CD4-positive, alpha-beta T cell treated with Interleukin-17A for 4 hours (primary cell): ENCODE results near the gene KIFAP3.
"Not testable (repeated sequence)": the region's sequence is repeated elsewhere in the genome, so short reads cannot be mapped to it uniquely, and the experiment has no call there.

ENCODE experiments used
- DNase-seq: peaks from one replicate; pipeline ENCODE4 v3.0.0-alpha.2; 2020; ENCODE audit warnings: mixed read lengths

Gene KIFAP3

DNA sequence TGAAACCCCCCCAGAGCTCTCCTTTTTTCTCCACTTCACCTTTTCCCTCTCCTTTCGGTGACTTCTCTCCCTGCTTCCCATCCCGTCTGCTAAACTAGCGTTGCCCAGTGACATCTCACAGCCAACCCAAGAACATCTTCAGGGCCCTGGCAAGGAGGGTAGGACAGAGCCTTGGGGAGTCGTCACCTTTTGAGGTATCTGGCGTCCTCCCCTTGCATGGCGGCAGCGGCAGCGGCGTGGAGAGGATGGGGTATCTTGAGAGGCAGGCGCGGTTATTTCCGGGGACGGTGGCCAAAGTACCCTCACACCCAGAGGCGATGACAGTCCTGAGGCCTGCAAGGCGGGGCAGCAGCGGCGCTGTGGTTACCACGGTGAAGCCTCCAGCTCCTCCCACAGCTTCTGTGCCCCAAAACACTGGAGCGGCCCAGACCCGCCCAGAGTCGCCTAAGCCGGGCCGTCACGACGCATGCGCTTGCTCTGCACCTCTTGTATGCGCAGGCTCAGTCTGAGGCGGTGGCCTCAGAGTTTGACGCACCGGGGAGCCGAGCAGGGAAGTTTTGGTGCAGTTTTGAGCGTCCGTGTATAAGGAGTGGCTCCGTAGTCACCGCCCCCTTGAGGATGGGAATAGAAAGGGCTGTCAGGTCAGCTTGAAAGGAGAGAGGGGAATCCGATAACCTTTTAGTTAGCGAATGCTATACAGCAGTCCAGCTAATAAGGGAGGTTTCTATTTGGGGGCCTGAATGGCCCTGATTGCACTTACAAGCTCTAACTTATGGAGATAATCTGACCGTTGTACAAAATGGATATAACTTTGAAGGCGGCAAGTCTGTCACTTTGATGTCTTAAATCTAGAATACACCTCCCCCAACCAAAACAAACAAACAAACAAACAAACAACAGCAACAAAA lies at the start of gene KIFAP3:
Gene KIFAP3, minus strand, starts transcription at position 446 of the 908 bp plus-strand sequence. Its CDS starts 228 bp downstream, at position 218.
- peak; percentile 96 for DNase-seq

- DNase-seq, result no peak
Measured at GRCh38 chr1:170122366-170122765, 47.9 kb upstream of the KIFAP3 start.

GRCh38 chr1:170114906-170115305 lies 40.4 kb upstream of the KIFAP3 start:
- no peak for DNase-seq

- DNase-seq, result not testable (repeated sequence)
Measured at GRCh38 chr1:170113140-170113539, 38.6 kb upstream of the KIFAP3 start.

DNA sequence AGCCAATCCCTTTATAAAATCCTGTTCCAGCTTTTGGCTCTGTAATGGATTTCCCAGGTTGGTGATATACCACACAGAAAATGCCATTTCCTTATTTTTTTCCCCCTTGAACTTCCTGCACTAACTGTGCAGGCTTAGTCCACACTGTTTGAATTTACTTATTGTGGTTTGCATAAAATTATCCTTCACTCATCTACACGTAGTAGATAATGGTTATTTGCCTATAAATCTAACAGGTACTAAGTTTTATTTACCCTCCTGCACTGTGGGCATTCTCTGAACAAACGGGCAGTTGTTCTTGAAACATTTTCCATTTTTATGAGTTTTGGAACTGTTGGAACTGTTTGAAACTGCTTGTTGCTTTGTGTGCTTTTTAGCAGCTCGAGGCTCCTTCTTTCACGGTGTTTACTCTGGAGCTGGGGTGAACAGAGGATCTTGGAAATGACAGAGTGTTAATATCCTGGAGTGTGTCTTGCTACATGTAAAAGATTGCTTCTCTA lies 23.0 kb upstream of the KIFAP3 start:
- DNase-seq, result no peak

DNA sequence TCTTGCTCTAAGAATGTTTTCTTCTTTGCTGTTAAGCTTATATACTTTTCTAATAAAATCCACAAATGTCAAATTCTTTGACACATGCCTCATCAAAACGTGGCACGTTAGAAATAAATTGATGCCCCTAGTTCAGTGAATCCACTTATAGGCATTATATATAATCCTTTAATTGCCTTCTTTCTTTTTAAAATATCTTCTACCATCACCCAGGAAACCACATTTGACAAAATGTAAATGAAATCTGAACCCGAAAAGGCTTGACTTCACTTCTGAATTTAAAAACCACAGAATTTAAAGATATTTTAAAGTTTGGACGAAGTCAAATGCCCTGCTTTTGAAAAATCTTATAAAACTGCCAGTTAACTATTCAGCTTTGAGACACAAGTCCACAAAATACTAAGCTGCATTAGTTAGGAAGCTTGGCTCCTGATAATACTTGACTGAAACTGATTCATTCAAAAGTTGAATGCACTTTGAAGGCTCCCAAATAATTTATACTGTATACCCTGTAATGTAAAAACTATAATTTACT lies 22.4 kb upstream of the KIFAP3 start:
- DNase-seq, result no peak

GRCh38 chr1:170095976-170096748 lies 21.7 kb upstream of the KIFAP3 start:
- DNase-seq, result no peak

DNA sequence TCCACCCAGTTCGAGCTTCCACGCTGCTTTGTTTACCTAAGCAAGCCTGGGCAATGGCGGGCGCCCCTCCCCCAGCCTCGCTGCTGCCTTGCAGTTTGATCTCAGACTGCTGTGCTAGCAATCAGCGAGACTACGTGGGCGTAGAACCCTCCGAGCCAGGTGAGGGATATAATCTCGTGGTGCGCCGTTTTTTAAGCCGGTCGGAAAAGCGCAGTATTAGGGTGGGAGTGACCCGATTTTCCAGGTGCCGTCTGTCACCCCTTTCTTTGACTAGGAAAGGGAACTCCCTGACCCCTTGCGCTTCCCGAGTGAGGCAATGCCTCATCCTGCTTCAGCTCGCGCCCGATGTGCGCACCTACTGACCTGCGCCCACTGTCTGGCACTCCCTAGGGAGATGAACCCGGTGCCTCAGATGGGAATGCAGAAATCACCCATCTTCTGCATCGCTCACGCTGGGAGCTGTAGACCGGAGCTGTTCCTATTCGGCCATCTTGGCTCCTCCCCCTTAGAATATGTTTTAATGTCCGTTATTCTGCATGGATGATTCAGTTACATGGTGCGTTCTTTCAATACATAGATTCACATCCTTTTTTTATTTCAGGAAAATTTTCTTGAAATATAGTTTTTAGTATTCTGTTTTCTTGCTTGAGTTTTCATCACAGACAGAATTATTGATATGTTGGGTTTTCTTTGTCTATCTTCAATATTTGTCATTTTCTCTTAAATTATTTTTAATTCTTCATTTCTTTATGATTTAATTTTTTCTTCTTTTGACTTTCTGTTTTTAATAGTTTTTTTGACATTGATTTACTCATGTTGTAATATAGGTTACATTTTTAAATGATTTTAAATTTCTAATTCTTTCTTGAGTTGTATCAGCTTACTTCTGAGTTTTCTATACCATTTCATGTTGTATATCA lies 20.5 kb upstream of the KIFAP3 start:
- DNase-seq, result not testable (repeated sequence)

DNA sequence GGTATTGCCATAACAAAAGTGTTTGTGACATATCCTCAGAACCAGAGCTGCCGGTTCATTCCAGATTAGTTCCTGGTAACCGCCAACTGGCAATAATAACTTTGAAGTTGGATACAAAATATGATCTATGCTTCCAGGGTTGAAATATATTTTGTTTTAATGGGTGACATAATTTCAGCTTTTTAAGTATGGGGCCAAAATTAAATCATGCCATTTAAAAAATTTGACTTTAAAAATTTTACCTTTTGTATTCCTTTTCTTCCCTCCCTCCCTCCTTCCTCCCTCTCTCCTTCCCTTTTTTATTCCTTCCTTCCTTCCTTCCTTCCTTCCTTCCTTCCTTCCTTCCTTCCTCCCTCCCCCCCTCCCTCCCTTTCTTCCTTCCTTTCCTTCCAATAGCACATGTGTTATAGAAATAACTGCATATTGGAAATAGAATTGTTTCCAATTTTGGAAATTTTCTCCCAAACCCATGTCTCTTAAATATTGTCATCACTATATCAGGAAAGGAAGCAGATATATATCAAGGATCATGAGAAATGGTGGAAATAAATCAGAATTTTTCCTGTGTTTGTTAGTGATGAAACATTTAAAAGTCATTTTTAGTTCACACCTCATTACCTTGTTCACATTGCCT lies 12.0 kb upstream of the KIFAP3 start:
- no peak for DNase-seq

DNA sequence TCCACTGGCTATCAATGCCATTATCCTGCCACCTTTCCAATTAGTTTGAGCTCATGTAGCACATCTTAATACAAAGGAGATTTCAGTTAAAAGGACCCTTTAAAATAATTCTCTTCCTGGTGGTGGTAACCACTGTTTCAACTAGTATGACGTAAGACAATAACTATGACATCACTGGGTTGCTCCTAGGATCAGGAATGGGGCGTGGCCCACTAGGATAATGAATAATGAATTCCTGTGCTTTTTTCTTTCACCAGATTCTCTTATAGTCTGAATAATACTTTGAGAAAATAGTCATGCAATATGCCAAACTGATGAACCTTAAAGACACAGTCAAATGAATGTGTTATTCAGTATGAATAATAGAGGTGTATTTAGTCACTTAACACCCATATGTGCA lies 10.6 kb upstream of the KIFAP3 start:
- no peak for DNase-seq

- DNase-seq, result no peak
Measured at GRCh38 chr1:170078610-170079189, 4.2 kb upstream of the KIFAP3 start.

GRCh38 chr1:170077926-170078325 lies 3.4 kb upstream of the KIFAP3 start:
- no peak for DNase-seq

- DNase-seq, result not testable (repeated sequence)
Measured at GRCh38 chr1:170076952-170077351, 2.5 kb upstream of the KIFAP3 start.

GRCh38 chr1:170076199-170076598 lies 1.7 kb upstream of the KIFAP3 start:
- DNase-seq, result no peak

- peak; percentile 28 for DNase-seq
Measured at GRCh38 chr1:170075186-170075585, 691 bp upstream of the KIFAP3 start.

DNA sequence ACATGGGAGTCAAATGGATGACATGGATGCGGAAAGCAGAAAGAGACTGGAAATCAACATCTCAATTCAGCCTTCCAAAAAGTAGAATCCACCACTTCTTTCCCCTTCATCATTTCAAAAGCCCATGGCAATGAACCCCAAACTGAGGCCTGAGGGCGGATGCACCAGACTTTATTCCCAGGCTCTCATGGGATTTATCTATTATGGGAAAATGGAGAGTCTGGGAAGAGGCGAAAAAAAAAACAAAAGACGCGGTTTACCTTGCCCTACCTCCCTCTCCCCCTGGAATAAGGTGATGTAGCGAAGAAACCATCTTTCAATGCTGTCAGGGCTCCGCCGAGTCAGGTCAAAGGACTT lies 624 bp downstream of the KIFAP3 start:
- DNase-seq, result no peak

GRCh38 chr1:170071378-170071777 lies 3.1 kb downstream of the KIFAP3 start:
- no peak for DNase-seq

DNA sequence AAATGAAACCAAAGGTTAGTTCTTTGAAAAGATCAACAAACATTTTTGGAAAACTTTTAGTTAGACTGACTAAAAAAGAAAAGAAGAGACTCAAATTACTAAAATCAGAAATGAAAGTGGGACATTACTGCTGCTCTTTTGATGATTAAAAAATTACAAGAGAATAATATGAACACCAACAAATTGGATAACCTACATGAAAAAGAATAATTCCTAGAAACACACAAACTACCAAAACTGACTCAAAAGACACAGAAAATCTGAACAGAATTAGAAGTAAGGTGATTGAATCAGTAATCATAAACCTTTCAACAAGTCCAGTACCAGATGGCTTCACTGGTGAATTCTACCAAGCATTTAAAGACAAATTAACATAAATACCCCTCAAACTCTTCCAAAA lies 5.6 kb downstream of the KIFAP3 start:
- no peak for DNase-seq

DNA sequence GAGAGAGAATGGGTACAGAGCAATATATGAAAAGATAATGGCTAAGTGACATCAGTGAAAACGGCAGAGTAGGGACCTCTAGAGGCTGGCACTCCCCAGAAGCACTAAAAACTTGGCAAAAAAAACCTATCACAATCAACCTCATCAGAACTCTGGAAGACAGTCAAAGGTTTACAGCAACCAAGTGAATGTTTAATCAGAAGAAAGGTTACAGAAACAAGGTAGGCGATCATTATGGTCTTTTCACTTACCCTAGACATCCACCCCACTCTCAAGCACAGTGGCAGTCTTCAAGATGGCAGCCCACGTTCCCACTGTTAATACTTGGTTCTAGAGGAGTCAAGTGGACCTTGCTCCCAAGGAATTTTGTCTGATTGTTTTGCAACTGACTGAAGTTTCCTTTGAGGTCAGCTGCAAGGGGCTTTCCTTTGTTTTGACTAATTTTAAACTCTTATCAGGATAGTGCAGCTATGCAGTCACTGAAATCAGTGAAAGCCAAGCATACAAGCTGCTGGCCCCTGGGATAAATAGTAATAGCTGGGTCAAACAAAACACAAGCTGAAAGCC lies 7.2 kb downstream of the KIFAP3 start:
- no peak for DNase-seq

DNA sequence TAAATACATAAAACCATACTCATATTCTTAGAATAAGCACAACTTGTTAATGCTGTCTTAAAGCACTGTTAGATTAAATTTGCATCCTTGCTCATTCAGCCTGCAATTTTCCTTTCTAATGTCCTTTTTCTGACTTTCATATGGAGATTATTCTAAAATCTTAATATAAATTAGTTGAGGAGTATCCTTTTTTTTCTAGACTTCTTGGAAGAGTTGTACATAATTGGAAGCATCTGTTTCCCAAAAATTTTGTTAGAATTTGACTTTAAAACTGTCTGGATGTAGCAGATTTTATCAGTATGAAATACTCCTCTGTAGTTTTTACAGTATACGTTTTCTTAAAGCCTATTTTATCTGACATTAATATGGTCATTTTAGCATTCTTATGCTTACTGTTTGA lies 9.7 kb downstream of the KIFAP3 start:
- DNase-seq, result no peak
